ENCODE data around the gene WBP1. TPM values are rescaled to one million over a fixed set of nuclear protein-coding genes. Genes with fewer than 3 reads are reported as not detected.

Gene WBP1
- total RNA-seq, 4 donors from 2014 or later = 40.0 to 56.4 (median 47.2) TPM

DNA sequence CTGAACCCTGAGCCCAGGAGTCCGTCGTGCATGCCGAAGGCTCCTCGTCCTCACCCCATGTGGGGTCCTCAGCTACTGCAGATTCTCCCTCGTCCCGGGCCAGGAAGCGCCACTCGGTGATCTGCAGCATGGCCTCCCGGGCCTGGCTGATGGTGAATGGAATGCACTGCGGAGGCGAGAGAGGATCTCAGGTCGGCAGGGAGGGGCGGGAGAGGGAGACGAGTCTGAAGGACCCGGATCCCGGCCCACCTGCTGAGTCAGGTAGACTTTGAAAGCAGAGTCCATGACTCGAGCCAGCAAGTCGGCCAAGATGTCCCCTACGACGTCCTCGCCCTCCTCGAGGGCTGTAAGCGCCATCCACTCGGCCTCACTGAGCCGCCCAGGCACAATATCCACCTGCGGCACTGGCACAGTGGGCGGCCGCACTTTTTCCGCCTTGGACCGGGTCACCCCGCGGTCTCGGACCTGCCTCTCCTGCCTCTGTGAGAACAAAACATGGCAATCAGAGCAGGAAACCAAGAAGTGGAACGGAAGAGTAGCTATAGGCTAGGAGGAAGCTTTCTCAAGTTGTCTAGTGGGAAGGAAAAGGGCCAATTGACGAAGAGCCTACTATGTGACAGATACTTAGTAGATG lies 42.4 kb upstream of the WBP1 start:
- no peaks in the 10 kb centered on the region for H3K36me3 ChIP-seq
- H3K27ac ChIP-seq (replicated peaks in 1 of 4) = peak overlapping the region in 1 of 4 donors; percentile 38
- no peaks in the 10 kb centered on the region for H3K9me3 ChIP-seq
- H3K27me3 ChIP-seq = no peaks in the 10 kb centered on the region
- H3K4me3 ChIP-seq = peak overlapping the region; percentile 60 to 72 (median 62)
- WGBS = 70% methylated on average over 27 of the region's 35 CpGs
- intact Hi-C loops (cut with DNase I) = no loop called here
- no peak for DNase-seq (ENCODE audit: extremely low spot score)
- TF ChIP-seq EP300 (IDR thresholded peaks at IDR 0.05) (no peak), CTCF (IDR thresholded peaks at IDR 0.05) (no peak), POLR2A (IDR thresholded peaks at IDR 0.05; ENCODE audit: low read depth) (no peak), POLR2AphosphoS5 (IDR thresholded peaks at IDR 0.05) (no peak)
- peaks cover 21 to 33% (median 28%) of the 10 kb centered on the region in 4 donors for H3K4me1 ChIP-seq

DNA sequence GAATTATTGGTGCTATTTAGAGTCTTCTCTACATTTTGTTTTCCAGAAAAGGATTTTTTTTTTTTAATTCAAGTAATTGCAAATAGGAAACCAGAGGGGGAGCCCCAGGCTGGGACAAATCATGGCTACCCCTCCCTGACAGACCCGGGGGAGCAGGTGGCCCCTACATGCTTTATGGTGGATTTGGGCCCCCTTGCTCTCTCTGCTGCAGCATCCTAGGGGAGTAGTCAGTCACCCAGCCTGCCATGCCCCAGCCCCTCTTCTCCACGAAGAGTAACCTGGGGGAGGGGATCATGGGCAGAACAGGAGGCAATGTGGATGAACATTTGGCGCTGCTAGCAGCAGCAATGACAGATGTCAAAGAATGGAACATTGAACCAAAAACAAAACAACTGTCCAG lies 41.5 kb upstream of the WBP1 start:
- TF ChIP-seq POLR2AphosphoS5 (IDR thresholded peaks at IDR 0.05) = no peak
- Histone ChIP-seq H3K36me3 (no peaks in the 10 kb centered on the region), H3K27ac (replicated peaks in 1 of 4) (no peak overlapping the region), H3K9me3 (no peaks in the 10 kb centered on the region), H3K27me3 (no peaks in the 10 kb centered on the region), H3K4me1 (peaks cover 24 to 40% (median 33%) of the 10 kb centered on the region in 4 donors), H3K4me3 (no peak overlapping the region)
- intact Hi-C loops (cut with DNase I) = no loop called here
- DNase-seq (ENCODE audit: extremely low spot score) = no peak
- WGBS = 73% methylated on average over 3 of the region's 3 CpGs

- DNase-seq (ENCODE audit: extremely low spot score) = no peak
- no peak for TF ChIP-seq CTCF (IDR thresholded peaks at IDR 0.05)
- TF ChIP-seq EP300 (IDR thresholded peaks at IDR 0.05) = no peak
- no peak for TF ChIP-seq POLR2A (IDR thresholded peaks at IDR 0.05; ENCODE audit: low read depth)
- no peak for TF ChIP-seq POLR2AphosphoS5 (IDR thresholded peaks at IDR 0.05)
- Histone ChIP-seq H3K27me3 (no peaks in the 10 kb centered on the region), H3K27ac (replicated peaks in 1 of 4) (no peak overlapping the region), H3K36me3 (no peaks in the 10 kb centered on the region), H3K9me3 (no peaks in the 10 kb centered on the region), H3K4me1 (peaks cover 28 to 44% (median 38%) of the 10 kb centered on the region in 4 donors), H3K4me3 (no peak overlapping the region)
- 71% methylated on average over 3 of the region's 3 CpGs for WGBS
- intact Hi-C loops (cut with DNase I) = no loop called here
These were observed 41.0 kb upstream of the WBP1 start for GRCh38 chr2:74417197-74417596.

GRCh38 chr2:74417763-74418162 lies 40.5 kb upstream of the WBP1 start:
- no peak for TF ChIP-seq EP300 (IDR thresholded peaks at IDR 0.05)
- TF ChIP-seq POLR2A (IDR thresholded peaks at IDR 0.05; ENCODE audit: low read depth) = no peak
- no peak for TF ChIP-seq POLR2AphosphoS5 (IDR thresholded peaks at IDR 0.05)
- TF ChIP-seq CTCF (IDR thresholded peaks at IDR 0.05) = no peak
- intact Hi-C loops (cut with DNase I) = no loop called here
- Histone ChIP-seq H3K9me3 (no peaks in the 10 kb centered on the region), H3K4me3 (no peak overlapping the region), H3K27me3 (no peaks in the 10 kb centered on the region), H3K36me3 (no peaks in the 10 kb centered on the region), H3K27ac (replicated peaks in 1 of 4) (no peak overlapping the region), H3K4me1 (peaks cover 31 to 47% (median 41%) of the 10 kb centered on the region in 4 donors)
- DNase-seq (ENCODE audit: extremely low spot score) = no peak
- WGBS = 92% methylated on average over 6 of the region's 6 CpGs

GRCh38 chr2:74418312-74418711 lies 39.9 kb upstream of the WBP1 start:
- TF ChIP-seq POLR2AphosphoS5 (IDR thresholded peaks at IDR 0.05) (no peak), POLR2A (IDR thresholded peaks at IDR 0.05; ENCODE audit: low read depth) (no peak), EP300 (IDR thresholded peaks at IDR 0.05) (no peak), CTCF (IDR thresholded peaks at IDR 0.05) (no peak)
- Histone ChIP-seq H3K27ac (replicated peaks in 1 of 4) (no peak overlapping the region), H3K36me3 (no peaks in the 10 kb centered on the region), H3K4me1 (peaks cover 31 to 44% (median 41%) of the 10 kb centered on the region in 4 donors), H3K9me3 (no peaks in the 10 kb centered on the region), H3K4me3 (no peak overlapping the region), H3K27me3 (no peaks in the 10 kb centered on the region)
- intact Hi-C loops (cut with DNase I) = no loop called here
- 65% methylated on average over 24 of the region's 27 CpGs for WGBS
- DNase-seq (ENCODE audit: extremely low spot score) = no peak

Data from esophagus muscularis mucosa (tissue), 4 donors.